Stimulated activated CD4-positive, alpha-beta T cell treated with anti-CD3 and anti-CD28 coated beads, Interleukin-4, amount 100 ng/mL, for 1 hour (primary cell): ENCODE measurements around the gene UTS2R.

Experiments
- DNase-seq: peaks from one replicate; pipeline ENCODE4 v3.0.0-alpha.2; 2020

Gene UTS2R

GRCh38 chr17:82390015-82390859 lies 18.7 kb downstream of the UTS2R start:
- no peak for DNase-seq

GRCh38 chr17:82390860-82391435 lies 19.4 kb downstream of the UTS2R start:
- DNase-seq = no peak

DNA sequence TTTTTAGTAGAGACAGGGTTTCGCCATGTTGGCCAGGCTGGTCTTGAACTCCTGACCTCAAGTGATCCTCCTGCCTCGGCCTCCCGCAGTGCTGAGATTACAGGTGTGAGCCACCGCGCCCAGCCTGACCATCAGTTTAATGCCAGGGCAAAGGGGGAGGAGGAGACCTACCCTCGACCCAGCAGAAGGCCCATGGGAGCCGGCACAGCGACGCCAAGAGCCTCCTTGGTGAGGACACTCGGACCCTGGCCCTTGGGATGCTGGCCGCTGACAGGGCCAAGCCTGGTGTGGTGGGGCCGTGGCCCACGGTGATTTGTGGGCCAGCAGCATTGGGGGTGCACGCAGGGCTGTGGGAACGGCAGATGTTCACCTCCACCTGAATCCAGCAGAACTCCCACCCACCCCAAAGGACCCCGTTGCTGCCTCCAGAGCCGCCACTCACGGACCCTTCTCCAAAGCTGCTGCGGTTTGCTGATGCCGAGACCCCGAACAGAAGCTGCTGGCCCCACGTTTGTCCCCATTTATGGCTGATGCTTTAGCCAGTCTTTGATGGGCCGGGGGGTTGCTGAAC lies 20.0 kb downstream of the UTS2R start:
- DNase-seq = no peak

DNA sequence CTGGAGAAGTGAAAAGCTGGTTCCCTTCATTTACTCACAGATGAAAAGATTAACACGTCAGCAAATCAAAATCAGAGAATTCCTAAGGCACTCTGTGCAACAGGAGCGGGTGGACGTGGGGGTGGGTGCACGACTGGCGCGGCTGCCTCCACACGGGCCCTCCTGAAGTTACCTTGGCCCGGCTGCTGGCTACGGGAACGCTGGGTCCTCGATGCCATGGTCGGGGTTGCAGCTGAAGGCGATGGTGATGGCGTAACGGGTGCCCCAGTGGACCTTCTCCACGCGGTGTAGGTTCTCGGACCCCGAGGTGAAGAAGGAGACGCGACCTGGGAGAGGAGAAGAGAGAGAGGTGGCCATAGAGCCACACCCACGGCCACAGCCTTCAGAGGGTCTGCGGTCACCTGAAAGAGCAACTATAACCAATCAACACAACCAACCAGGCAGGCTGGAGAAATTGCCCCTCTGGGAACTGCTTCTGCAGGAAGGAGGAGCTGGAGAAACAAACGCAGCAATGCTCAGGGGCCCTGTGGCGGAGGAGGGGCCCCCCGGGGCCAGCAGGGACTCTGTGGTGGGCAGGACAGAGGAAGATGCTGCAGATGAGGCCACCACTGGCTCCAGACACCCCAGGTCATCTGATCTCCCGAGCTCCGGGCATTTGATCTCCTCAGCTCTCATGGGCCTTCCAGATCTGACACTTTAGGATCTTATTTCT lies 20.8 kb downstream of the UTS2R start:
- DNase-seq = no peak

DNA sequence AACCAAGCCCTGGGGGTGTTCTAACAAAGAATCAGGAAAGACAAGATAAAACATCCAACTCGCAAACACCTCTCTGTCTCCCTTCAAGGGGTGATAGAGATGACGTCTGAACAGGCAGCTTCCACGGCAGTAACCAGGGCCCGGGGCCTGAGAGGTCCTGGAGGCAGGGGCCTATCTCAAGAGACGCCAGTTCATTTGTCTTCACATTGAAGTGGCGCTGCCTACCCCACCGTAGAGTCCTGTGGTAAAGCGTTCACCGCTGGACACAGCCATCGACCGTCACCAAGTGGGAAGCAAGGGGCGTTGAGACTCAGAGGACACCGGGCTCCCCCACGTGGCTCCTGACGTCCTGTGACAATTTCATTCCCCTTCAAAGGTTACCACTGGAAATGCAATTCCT lies 21.4 kb downstream of the UTS2R start:
- DNase-seq = no peak

DNA sequence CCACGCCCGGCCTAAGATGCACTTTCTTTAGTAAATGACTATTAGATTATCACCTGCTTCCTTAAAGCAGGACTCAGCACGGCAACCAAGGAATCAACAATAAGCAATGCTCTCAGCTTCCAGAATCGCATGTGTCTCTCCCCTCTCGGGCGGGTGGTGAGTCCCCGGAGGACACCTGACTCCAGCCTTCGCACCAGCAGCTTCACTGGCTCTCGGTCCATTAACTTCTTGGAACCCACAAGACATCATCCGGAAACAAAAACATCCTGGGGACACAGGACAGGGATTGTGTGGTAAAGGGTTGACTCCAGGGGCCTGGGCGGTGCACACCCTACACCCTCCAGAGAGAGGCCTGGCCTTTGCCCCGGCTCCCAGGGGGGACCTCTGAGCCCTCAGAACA lies 22.7 kb downstream of the UTS2R start:
- no peak for DNase-seq

GRCh38 chr17:82396601-82397435 lies 25.3 kb downstream of the UTS2R start:
- no peak for DNase-seq

DNA sequence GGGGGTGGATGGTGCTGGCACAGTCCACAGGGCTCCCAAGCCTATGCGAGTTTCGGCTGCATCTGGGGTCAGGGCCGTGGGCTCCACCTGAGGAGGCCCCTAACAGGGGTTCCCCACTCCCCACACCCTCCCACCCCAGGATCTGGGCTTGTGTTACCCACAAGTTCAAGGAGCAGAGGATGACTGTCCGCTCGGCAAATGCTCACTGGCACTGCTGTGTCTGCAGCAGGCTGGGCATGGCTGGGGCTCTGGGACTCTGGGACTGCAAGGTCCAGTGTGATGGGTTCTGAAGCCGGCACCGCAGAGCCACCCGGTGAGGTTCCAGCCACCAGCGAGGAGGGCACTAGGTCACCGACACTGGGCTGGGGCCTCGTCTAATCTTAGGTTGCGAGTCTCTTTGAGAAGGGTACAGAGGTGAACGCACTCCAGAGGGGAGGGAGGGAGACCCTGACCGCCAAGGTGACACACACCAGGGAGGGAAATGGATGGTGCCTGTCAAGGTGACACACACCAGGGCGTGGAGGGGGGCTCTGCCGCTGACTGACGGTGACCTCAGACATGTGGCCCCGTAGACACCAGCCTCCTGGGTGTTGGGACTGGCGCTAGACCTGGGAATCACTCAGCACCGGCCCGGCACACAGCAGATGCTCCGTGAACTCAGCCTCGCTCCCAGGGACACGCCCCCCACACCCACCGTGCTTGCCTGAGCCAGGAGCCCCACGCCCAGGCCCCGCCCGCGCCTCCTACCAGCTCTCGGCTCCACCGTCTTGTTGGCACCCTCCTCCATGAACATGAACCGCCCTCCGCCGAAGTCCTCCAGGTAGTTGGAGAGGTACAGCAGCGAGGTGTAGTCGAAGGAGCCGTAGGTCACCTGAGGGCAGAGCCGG lies 26.1 kb downstream of the UTS2R start:
- DNase-seq = no peak

- no peak for DNase-seq
Observed at GRCh38 chr17:82399041-82399441, 27.5 kb downstream of the UTS2R start.

GRCh38 chr17:82399601-82400101 lies 28.1 kb downstream of the UTS2R start:
- DNase-seq = no peak

- no peak for DNase-seq
Observed at GRCh38 chr17:82400206-82400605, 28.6 kb downstream of the UTS2R start.

DNA sequence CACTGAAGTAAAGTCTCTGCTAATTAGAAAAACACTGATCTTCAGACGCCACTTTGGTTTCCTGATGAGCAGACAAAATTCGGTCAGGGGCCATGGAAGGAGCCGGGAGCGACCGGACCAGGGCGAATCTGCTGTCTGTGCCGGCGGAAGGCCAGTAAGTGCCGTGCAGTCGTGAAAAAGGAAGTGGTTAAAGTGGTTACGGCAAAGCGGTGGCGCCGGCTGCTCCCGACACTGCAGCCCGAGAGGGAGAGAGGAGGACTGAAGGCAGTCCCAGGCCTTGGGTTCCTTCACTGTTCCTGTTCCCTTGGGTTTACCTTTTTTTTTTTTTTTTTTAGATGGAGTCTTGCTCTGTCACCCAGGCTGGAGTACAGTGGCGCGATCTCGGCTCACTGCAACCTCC lies 29.3 kb downstream of the UTS2R start:
- peak; percentile 43 for DNase-seq

DNA sequence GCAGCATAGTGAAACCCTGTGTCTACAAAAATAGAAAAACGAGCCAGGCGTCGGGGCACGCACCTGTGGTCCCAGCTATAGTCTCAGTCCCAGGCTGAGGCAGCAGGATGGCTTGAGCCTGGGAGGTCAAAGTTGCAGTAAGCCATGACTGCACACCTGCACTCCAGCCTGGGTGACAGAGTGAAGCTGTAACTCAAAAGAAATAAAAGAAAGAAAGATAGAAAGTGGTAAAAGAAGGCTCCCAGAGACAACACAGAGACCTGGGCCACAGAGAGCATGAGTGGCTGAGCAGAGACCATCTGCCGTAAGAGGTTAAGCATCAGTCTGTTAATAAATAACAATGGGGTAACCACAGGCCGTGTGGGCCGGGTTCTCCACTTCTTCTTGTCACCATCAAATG lies 31.3 kb downstream of the UTS2R start:
- no peak for DNase-seq

DNA sequence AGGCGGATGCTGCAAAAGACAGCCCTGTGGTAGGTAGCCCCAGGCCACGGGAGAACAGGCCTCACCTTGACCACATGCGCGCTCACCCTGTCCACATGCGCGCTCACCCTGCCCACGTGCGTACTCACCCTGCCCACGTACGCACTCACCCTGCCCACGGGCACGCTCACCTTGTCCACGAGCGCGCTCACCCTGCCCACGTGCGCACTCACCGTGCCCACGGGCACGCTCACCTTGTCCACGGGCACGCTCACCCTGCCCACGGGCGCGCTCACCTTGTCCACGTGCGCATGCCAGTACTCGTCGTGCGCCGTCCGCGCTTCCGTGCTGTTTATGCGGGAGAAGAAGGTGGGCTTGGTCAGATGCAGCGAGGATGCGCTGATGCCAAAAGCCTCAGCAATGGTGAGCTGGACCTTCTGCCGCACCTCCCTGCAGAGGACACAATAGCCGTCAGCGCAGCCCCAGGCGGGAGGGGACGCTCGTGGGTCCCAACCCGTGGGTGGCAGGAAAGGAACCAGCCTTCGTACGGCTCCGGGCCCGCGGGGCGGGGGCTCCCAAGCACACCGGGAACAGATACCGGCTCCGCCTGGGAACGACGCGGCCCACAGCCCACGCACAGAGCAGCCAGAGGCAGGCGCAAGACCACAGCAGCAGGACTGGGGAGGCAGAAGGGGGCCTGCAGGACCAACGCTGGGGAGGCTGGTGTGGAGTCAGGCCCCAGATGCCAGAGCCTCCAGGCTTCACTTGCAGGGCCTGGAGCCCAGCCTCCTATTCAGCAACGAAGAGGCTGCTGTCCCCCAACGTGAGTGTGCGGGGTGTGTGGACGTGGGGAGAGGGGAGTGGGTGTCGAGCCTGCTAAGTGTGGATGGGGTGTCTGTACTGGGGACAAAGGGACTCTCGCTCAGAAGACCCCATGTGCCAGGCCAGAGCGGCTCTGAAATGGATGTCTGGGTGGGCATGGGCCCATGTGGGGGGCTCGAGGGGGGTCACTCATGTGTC lies 32.4 kb downstream of the UTS2R start:
- DNase-seq = no peak

- DNase-seq = no peak
Observed at GRCh38 chr17:82405051-82405450, 33.5 kb downstream of the UTS2R start.

DNA sequence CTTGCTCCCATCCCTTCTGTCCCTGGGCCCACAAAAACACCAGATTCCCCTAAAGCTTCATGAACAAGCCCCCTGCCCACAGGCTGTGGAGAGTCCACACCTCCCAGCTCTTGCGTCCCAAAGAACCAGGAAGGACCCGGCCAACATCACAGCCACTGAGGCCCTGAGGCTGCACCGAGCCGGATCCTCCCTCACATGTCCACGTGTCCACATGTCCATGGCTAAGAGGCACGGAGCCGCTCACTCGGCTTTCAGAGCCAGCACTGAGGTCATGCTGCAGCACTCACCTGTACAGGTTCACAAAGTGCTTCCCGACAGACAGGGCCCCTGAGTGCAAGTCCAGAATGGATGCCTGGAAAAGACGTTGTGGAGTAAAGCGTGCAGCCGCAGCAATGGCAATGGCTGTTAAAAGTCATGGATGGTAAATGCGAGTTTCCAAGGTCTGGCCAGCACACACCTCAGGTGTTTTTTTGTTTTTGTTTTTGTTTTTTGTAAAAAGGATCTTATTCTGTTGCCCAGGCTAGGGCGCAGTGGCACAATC lies 34.6 kb downstream of the UTS2R start:
- no peak for DNase-seq

GRCh38 chr17:82407255-82407654 lies 35.7 kb downstream of the UTS2R start:
- no peak for DNase-seq

DNA sequence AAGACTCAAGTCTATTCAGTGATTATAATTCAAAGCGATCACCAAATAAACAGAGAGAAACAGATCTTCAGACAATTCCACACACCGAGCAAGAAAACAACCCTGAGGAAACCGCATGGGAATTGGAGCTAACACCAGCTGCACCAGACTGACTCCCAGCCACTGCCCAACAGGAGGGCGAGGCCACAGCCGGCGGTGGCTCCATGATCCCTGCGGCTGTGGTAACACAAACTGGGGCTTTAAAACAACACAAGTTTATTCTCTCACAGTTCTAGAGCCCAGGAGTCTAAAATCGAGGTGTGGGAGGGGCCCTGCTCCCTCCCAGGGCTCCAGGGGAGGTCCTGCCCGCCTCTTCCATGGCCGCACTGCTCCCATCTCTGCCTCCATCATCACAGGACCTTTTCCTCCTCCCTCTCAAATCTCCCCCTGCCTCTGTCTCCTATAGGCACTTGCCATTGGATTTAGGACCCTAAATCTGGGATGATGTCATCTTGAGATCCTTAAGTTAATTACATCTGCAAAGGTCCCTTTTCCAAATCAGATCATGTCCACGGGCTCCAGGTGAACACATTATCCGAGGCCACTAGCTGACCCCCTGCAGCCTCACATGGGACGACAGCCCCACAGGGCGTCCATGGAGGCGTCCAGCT lies 36.8 kb downstream of the UTS2R start:
- no peak for DNase-seq

DNA sequence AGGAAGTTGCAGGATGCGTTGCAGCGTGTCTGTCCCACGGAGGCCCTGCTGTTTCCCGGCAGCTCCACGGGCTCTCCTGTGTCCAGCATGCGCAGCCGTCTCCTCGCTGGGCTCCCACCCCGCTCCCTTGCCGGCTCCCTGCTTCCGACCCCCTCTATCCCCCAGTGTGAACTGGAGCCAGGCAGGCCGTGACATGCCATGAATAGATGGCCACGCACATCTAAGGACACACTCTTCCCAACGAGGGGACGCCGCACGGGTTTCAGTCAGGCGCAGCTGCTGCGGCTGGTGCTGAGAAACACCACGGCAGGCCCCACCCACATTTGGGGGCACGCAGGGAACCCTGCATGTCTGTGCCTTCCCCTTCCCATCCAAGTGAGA lies 37.4 kb downstream of the UTS2R start:
- no peak for DNase-seq
